ENCODE results near the gene DHX34.
"Not testable (repeated sequence)": the region's sequence is repeated elsewhere in the genome, so short reads cannot be mapped to it uniquely, and the experiment has no call there.

The DHX34 gene

DNA sequence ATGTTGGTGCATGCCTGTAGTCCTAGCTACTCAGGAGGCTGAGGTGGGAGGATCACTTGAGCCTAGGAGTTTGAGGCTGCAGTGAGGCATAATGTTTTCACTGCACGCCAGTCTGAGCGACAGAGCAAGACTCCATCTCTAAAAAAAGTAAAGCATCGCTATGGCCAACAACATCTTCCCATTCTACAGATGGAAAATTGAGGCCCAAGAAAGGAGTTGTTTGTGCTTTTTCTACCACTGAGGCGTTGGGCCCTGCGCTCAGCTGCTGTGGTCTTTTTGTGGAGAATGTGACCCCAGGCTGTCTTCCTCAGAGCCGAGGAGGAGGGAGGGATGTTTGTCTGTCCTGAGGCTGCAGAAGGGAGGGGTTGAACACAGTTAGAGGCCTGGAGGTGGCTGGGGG, 17.6 kb upstream of the DHX34 start:
- no peak for DNase-seq (ENCODE audit: low read depth)

DNA sequence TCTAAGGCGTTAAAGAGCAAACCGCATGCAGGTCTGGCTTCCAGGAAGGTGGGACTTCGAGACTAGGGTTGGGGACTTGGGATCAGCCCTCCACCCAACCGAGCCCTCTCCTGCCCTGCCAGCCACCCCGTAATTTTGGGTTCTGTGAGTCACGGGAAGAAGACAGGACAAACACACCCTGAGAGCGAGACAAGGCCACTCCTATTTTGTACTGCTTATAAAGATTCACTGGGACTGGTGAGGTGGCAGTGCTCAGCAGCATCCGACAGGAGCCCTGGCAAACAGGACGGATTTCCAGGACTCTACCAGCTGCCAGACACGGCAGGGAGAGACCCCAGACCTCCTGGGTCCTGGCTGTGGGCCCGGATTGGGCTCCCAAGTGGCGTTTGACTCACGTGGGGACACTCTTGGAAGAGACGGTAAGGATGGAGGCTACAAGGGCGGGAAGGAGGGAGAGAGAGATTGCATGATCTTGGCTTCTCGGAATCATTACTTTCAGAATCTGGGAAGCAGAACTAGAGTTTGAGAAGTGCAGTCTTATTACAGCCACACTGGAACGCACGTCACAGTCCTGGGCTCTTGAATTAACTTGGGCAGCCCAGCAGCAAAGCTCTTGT, 17.1 kb upstream of the DHX34 start, which contains the start of gene C5AR2:
Gene C5AR2, plus strand, starts transcription at position 245 of the 617 bp plus-strand sequence. CDS start 8,625 bp downstream, outside the sequence.
- no peak for DNase-seq (ENCODE audit: low read depth)

DNA sequence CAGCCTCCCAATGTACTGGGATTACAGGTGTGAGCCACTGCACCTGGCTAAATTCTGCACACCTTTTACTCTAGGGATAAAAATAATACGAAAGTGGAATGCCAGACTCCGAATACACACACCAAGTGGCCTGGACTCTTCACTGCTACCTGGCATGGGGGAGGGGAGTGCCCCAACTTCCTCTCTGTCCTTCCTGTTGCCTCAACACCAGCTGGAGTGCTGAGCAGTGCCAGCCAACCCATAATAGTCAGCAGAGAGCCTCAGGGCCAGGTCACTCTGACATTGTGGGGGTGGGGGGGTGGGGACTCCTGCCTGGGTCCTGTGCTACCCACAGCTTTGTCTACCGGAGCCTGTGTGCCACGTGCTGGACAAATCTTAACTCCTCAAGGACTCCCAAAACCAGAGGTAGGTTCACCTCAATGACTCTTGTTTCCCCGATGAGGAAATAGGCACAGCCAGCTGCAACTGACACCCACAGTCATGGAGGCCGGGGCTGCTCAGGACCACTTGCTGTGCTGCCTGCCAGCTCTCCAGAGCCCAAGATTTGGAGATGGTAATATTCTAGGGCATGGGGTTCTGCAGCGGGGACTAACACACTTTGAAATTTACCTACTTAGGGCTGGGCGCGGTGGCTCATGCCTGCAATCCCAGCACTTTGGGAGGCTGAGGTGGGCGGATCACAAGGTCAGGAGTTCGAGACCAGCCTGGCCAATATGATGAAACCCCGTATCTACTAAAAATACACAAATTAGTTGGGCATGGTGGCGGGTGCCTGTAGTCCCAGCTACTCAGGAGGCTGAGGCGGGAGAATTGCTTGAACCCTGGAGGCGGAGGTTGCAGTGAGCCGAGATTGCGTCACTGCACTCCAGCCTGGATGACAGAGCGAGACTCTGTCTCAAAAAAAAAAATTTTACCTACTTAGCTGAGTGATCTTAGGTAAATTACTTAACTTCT, 12.1 kb upstream of the DHX34 start:
- not testable (repeated sequence) for DNase-seq (ENCODE audit: low read depth)

GRCh38 chr19:47339196-47339880, 9.8 kb upstream of the DHX34 start:
- no peak for DNase-seq (ENCODE audit: low read depth)

GRCh38 chr19:47340477-47341208, 8.5 kb upstream of the DHX34 start:
- DNase-seq (ENCODE audit: low read depth) = no peak

DNA sequence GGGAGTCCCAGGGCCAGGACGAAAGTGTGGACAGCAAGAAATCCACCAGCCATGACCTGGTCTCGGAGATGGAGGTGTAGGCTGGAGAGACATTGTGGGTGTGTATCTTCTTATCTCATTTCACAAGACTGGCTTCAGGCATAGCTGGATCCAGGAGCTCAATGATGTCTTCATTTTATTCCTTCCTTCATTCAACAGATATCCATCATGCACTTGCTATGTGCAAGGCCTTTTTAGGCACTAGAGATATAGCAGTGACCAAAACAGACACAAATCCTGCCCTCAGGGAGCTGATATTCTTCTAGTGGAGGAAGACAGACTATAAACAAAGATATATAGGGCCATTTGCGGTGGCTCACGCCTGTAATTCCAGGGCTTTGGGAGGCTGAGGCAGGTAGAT, 7.4 kb upstream of the DHX34 start:
- no peak for DNase-seq (ENCODE audit: low read depth)

- DNase-seq (ENCODE audit: low read depth) = no peak
Observed at GRCh38 chr19:47343194-47343802, 5.8 kb upstream of the DHX34 start.

DNA sequence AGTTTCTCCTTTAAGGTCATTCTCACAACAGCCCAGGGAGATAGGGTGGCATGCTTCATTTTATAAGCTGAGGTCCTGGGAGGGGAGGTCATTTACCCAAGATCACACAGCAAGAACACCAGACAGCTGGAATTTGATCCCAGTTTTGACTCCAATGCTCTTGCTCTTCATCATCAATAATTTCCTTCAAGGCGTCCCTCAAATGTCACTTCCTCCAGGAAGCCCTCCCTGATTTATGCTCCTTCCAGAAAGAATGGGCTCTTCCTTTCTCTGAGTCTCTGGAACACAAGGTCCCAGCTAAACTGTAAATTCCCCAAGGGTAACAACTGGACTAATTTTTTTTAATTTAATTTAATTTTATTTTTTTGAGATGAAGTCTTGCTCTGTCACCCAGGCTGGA, 4.7 kb upstream of the DHX34 start:
- no peak for DNase-seq (ENCODE audit: low read depth)

GRCh38 chr19:47346024-47346423, 3.1 kb upstream of the DHX34 start:
- not testable (repeated sequence) for DNase-seq (ENCODE audit: low read depth)

DNA sequence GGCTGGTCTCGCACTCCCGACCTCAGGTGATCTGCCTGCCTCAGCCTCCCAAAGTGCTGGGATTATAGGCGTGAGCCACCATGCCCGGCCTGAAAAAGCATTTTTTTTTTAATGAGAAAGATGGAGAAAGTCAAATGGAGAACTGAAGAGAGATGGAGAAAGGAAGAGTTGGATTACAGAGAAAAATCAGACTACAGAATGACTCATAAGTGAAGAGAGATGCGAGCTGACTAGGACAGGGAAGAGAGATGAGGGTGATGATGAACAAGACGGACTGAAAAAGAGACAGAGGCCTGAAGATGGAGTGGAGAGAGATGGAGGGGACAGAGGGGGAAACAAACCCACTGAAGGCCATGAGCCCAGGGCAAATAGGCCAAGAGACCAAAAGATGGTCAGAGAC, 1.5 kb downstream of the DHX34 start:
- DNase-seq (ENCODE audit: low read depth) = no peak

DNA sequence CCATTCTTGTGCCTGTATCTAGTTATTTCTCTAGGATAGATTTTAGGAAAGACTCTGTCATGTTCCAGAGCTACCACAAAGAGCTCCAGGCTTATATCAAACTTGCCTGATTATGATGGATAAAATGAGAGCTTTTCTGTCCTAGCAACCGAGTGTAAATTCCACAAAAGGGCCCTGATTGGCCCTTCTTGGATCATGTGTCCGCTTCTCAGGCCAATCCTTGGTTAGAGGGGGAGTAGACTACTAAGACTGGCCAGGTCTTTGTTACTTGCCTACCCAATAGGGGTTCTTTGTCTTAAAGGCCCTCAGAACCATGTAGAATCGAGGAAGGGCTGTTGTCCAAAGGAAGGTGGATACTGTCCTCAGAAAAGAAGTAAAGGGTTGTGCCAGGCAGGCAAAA, 2.4 kb downstream of the DHX34 start:
- no peak for DNase-seq (ENCODE audit: low read depth)

GRCh38 chr19:47352095-47352494, 3.0 kb downstream of the DHX34 start:
- DNase-seq (ENCODE audit: low read depth) = no peak

GRCh38 chr19:47353307-47353712, 4.2 kb downstream of the DHX34 start:
- no peak for DNase-seq (ENCODE audit: low read depth)

- no peak for DNase-seq (ENCODE audit: low read depth)
Observed at GRCh38 chr19:47356900-47357299, 7.8 kb downstream of the DHX34 start.

- DNase-seq (ENCODE audit: low read depth) = no peak
Observed at GRCh38 chr19:47357788-47358680, 8.9 kb downstream of the DHX34 start.

GRCh38 chr19:47358936-47359335, 9.8 kb downstream of the DHX34 start:
- no peak for DNase-seq (ENCODE audit: low read depth)

DNA sequence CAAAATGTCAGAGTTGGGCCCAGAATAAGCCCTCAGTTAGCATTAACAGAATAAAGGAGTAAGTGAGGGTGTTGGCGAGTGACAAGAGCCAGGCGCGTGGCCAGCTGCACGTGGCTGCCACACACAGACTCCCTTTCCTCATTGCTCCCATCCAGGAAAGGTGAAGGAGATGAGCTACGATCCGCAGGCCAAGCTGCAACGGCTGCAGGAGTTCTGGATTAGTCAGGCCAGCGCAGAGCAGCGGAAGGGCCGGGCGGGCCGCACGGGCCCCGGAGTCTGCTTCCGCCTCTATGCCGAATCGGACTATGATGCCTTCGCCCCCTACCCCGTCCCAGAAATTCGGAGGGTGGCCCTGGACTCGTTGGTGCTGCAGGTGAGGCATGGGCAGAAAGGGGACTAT, 13.2 kb downstream of the DHX34 start:
- no peak for DNase-seq (ENCODE audit: low read depth)

DNA sequence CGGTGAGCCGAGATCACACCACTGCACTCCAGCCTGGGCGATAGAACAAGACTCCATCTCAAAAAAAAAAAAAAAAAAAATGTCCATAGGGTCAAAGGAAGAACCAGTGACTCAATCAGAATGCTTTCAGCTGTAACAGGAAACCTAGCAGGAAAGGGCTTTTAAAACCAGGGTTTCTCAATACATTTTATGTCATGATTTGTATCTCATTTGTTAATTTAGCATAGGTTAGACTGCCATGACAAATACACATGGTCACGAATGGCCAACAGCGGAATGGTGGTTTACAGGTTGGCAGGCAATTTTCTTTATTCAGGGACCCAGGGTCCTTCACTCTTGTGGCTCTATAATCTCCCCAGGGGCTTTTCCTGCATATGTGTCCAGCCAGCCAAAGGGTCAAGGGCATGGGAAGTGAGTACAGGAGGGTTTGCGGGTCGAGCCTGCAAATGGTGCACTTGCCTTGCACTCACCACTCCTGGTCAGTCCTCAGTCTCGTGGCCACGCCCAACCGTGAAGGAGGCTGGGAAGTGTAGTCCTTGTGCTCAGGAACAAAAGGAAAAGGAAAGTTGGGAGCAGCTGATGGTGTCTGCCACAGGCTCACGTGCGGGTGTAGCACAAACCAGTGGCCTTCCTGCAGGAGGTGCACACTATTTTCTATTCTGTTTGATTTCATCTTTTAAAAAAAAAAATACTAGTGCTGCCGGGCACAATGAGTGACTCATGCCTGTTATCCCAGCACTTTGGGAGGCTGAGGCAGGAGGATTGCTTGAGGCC, 14.8 kb downstream of the DHX34 start:
- no peak for DNase-seq (ENCODE audit: low read depth)

GRCh38 chr19:47365455-47365854, 16.3 kb downstream of the DHX34 start:
- not testable (repeated sequence) for DNase-seq (ENCODE audit: low read depth)

Data from stimulated activated CD8-positive, alpha-beta memory T cell treated with anti-CD3 and anti-CD28 coated beads, Interleukin-4, amount 100 ng/mL, for 24 hours (primary cell).